ENCODE measurements around the gene C1QTNF2.
"Not testable (repeated sequence)": the region's sequence is repeated elsewhere in the genome, so short reads cannot be mapped to it uniquely, and the experiment has no call there.

C1QTNF2 gene

GRCh38 chr5:160339406-160340130 lies 30.9 kb downstream of the C1QTNF2 start:
- Histone ChIP-seq H2AK5ac (ENCODE audit: low read length) (no peak overlapping the region), H3K79me1 (ENCODE audit: low read length) (no peaks in the 10 kb centered on the region), H2BK5ac (ENCODE audit: low read length) (no peak overlapping the region), H2BK120ac (ENCODE audit: low read depth, low read length) (no peak overlapping the region), H3K9ac (ENCODE audit: low read length) (no peak overlapping the region), H3K27me3 (ENCODE audit: insufficient read depth, low read length, poor library complexity) (no peaks in the 10 kb centered on the region), H4K8ac (ENCODE audit: low read depth, low read length) (no peak overlapping the region), H4K5ac (ENCODE audit: low read length) (no peak overlapping the region), H2BK15ac (replicated peaks; ENCODE audit: low read depth) (no peak overlapping the region), H3K36me3 (ENCODE audit: control insufficient read depth, insufficient read depth, low read length) (no peaks in the 10 kb centered on the region), H3K18ac (ENCODE audit: low read length) (no peak overlapping the region), H3K4me2 (ENCODE audit: low read length) (no peak overlapping the region), H3K4me1 (ENCODE audit: control insufficient read depth, low read depth, low read length) (no peaks in the 10 kb centered on the region), H3K4ac (ENCODE audit: low read depth, low read length) (no peak overlapping the region), H3K23ac (ENCODE audit: low read length) (no peak overlapping the region), H3K79me2 (ENCODE audit: control insufficient read depth, insufficient read depth, low read length) (no peaks in the 10 kb centered on the region), H3K4me3 (ENCODE audit: low read length) (no peak overlapping the region), H3K56ac (ENCODE audit: low read length) (no peak overlapping the region), H3K27ac (ENCODE audit: low read depth, low read length) (no peak overlapping the region)
- WGBS (ENCODE audit: extremely low coverage, insufficient coverage, low lambda C conversion rate): 100% methylated on average over 1 of the region's 10 CpGs
- no peak for DNase-seq

- not testable (repeated sequence) for H4K8ac ChIP-seq (ENCODE audit: low read depth, low read length); H2BK15ac ChIP-seq (replicated peaks; ENCODE audit: low read depth); H3K27me3 ChIP-seq (ENCODE audit: insufficient read depth, low read length, poor library complexity); H3K23ac ChIP-seq (ENCODE audit: low read length); DNase-seq; H2BK120ac ChIP-seq (ENCODE audit: low read depth, low read length); H3K56ac ChIP-seq (ENCODE audit: low read length); H3K4ac ChIP-seq (ENCODE audit: low read depth, low read length); H3K18ac ChIP-seq (ENCODE audit: low read length); H3K9ac ChIP-seq (ENCODE audit: low read length); H2AK5ac ChIP-seq (ENCODE audit: low read length); H3K4me3 ChIP-seq (ENCODE audit: low read length); H2BK5ac ChIP-seq (ENCODE audit: low read length); H3K79me2 ChIP-seq (ENCODE audit: control insufficient read depth, insufficient read depth, low read length); H3K27ac ChIP-seq (ENCODE audit: low read depth, low read length); H4K5ac ChIP-seq (ENCODE audit: low read length); H3K36me3 ChIP-seq (ENCODE audit: control insufficient read depth, insufficient read depth, low read length); H3K4me2 ChIP-seq (ENCODE audit: low read length); H3K4me1 ChIP-seq (ENCODE audit: control insufficient read depth, low read depth, low read length); H3K79me1 ChIP-seq (ENCODE audit: low read length)
- no CpG with 5 or more reads among the region's 3 CpGs for WGBS (ENCODE audit: extremely low coverage, insufficient coverage, low lambda C conversion rate)
These were observed 35.7 kb downstream of the C1QTNF2 start for GRCh38 chr5:160334716-160335115.

GRCh38 chr5:160333721-160334120 lies 36.7 kb downstream of the C1QTNF2 start:
- Histone ChIP-seq H3K4me3 (ENCODE audit: low read length) (no peak overlapping the region), H3K36me3 (ENCODE audit: control insufficient read depth, insufficient read depth, low read length) (no peaks in the 10 kb centered on the region), H4K5ac (ENCODE audit: low read length) (no peak overlapping the region), H3K4me1 (ENCODE audit: control insufficient read depth, low read depth, low read length) (no peaks in the 10 kb centered on the region), H3K27ac (ENCODE audit: low read depth, low read length) (no peak overlapping the region), H2BK120ac (ENCODE audit: low read depth, low read length) (no peak overlapping the region), H2BK5ac (ENCODE audit: low read length) (no peak overlapping the region), H3K23ac (ENCODE audit: low read length) (peak overlapping the region; percentile 94), H3K27me3 (ENCODE audit: insufficient read depth, low read length, poor library complexity) (no peaks in the 10 kb centered on the region), H3K18ac (ENCODE audit: low read length) (no peak overlapping the region), H3K9ac (ENCODE audit: low read length) (no peak overlapping the region), H3K79me2 (ENCODE audit: control insufficient read depth, insufficient read depth, low read length) (no peaks in the 10 kb centered on the region), H3K56ac (ENCODE audit: low read length) (no peak overlapping the region), H3K79me1 (ENCODE audit: low read length) (no peaks in the 10 kb centered on the region), H2AK5ac (ENCODE audit: low read length) (no peak overlapping the region), H3K4me2 (ENCODE audit: low read length) (no peak overlapping the region), H3K4ac (ENCODE audit: low read depth, low read length) (no peak overlapping the region), H4K8ac (ENCODE audit: low read depth, low read length) (no peak overlapping the region), H2BK15ac (replicated peaks; ENCODE audit: low read depth) (no peak overlapping the region)
- no peak for DNase-seq
- WGBS (ENCODE audit: extremely low coverage, insufficient coverage, low lambda C conversion rate): no CpG with 5 or more reads among the region's 3 CpGs

GRCh38 chr5:160330212-160330611 lies 40.2 kb downstream of the C1QTNF2 start:
- H2AK5ac ChIP-seq (ENCODE audit: low read length): no peak overlapping the region
- no CpG with 5 or more reads among the region's 4 CpGs for WGBS (ENCODE audit: extremely low coverage, insufficient coverage, low lambda C conversion rate)

GRCh38 chr5:160327818-160328217 lies 42.6 kb downstream of the C1QTNF2 start:
- no peak overlapping the region for H2AK5ac ChIP-seq (ENCODE audit: low read length)
- no peak overlapping the region for H2BK15ac ChIP-seq (replicated peaks; ENCODE audit: low read depth)
- H3K23ac ChIP-seq (ENCODE audit: low read length): no peak overlapping the region
- no peak overlapping the region for H2BK5ac ChIP-seq (ENCODE audit: low read length)
- H3K36me3 ChIP-seq (ENCODE audit: control insufficient read depth, insufficient read depth, low read length): no peaks in the 10 kb centered on the region
- no CpG with 5 or more reads among the region's 6 CpGs for WGBS (ENCODE audit: extremely low coverage, insufficient coverage, low lambda C conversion rate)
- no peak overlapping the region for H3K4me3 ChIP-seq (ENCODE audit: low read length)
- no peak overlapping the region for H3K4me2 ChIP-seq (ENCODE audit: low read length)
- no peak overlapping the region for H3K18ac ChIP-seq (ENCODE audit: low read length)
- no peaks in the 10 kb centered on the region for H3K27me3 ChIP-seq (ENCODE audit: insufficient read depth, low read length, poor library complexity)
- H2BK120ac ChIP-seq (ENCODE audit: low read depth, low read length): no peak overlapping the region
- no peak for DNase-seq
- H3K9ac ChIP-seq (ENCODE audit: low read length): no peak overlapping the region
- no peaks in the 10 kb centered on the region for H3K79me2 ChIP-seq (ENCODE audit: control insufficient read depth, insufficient read depth, low read length)
- H4K8ac ChIP-seq (ENCODE audit: low read depth, low read length): no peak overlapping the region
- H4K5ac ChIP-seq (ENCODE audit: low read length): no peak overlapping the region
- no peak overlapping the region for H3K4ac ChIP-seq (ENCODE audit: low read depth, low read length)
- no peaks in the 10 kb centered on the region for H3K79me1 ChIP-seq (ENCODE audit: low read length)
- H3K56ac ChIP-seq (ENCODE audit: low read length): no peak overlapping the region
- no peaks in the 10 kb centered on the region for H3K4me1 ChIP-seq (ENCODE audit: control insufficient read depth, low read depth, low read length)
- no peak overlapping the region for H3K27ac ChIP-seq (ENCODE audit: low read depth, low read length)

More at GRCh38 chr5:160330212-160330611, 40.2 kb downstream of the C1QTNF2 start:
- Histone ChIP-seq H3K4ac (ENCODE audit: low read depth, low read length) (no peak overlapping the region), H3K4me3 (ENCODE audit: low read length) (no peak overlapping the region), H3K79me1 (ENCODE audit: low read length) (no peaks in the 10 kb centered on the region), H3K4me2 (ENCODE audit: low read length) (no peak overlapping the region), H3K18ac (ENCODE audit: low read length) (no peak overlapping the region), H3K27ac (ENCODE audit: low read depth, low read length) (no peak overlapping the region), H3K23ac (ENCODE audit: low read length) (no peak overlapping the region), H3K27me3 (ENCODE audit: insufficient read depth, low read length, poor library complexity) (no peaks in the 10 kb centered on the region), H4K8ac (ENCODE audit: low read depth, low read length) (no peak overlapping the region), H3K79me2 (ENCODE audit: control insufficient read depth, insufficient read depth, low read length) (no peaks in the 10 kb centered on the region), H4K5ac (ENCODE audit: low read length) (no peak overlapping the region), H3K56ac (ENCODE audit: low read length) (no peak overlapping the region), H3K36me3 (ENCODE audit: control insufficient read depth, insufficient read depth, low read length) (no peaks in the 10 kb centered on the region), H2BK120ac (ENCODE audit: low read depth, low read length) (no peak overlapping the region), H3K4me1 (ENCODE audit: control insufficient read depth, low read depth, low read length) (no peaks in the 10 kb centered on the region), H2BK5ac (ENCODE audit: low read length) (no peak overlapping the region), H3K9ac (ENCODE audit: low read length) (no peak overlapping the region), H2BK15ac (replicated peaks; ENCODE audit: low read depth) (no peak overlapping the region)
- no peak for DNase-seq

- Histone ChIP-seq H3K79me1 (ENCODE audit: low read length) (no peaks in the 10 kb centered on the region), H4K8ac (ENCODE audit: low read depth, low read length) (no peak overlapping the region), H4K5ac (ENCODE audit: low read length) (no peak overlapping the region), H3K79me2 (ENCODE audit: control insufficient read depth, insufficient read depth, low read length) (no peaks in the 10 kb centered on the region), H3K4me1 (ENCODE audit: control insufficient read depth, low read depth, low read length) (no peaks in the 10 kb centered on the region), H3K4me3 (ENCODE audit: low read length) (no peak overlapping the region), H2BK120ac (ENCODE audit: low read depth, low read length) (no peak overlapping the region), H3K27ac (ENCODE audit: low read depth, low read length) (no peak overlapping the region), H3K27me3 (ENCODE audit: insufficient read depth, low read length, poor library complexity) (no peaks in the 10 kb centered on the region), H3K18ac (ENCODE audit: low read length) (no peak overlapping the region), H3K4ac (ENCODE audit: low read depth, low read length) (no peak overlapping the region), H3K4me2 (ENCODE audit: low read length) (no peak overlapping the region), H3K36me3 (ENCODE audit: control insufficient read depth, insufficient read depth, low read length) (no peaks in the 10 kb centered on the region), H2AK5ac (ENCODE audit: low read length) (no peak overlapping the region), H3K56ac (ENCODE audit: low read length) (no peak overlapping the region), H3K23ac (ENCODE audit: low read length) (no peak overlapping the region), H2BK15ac (replicated peaks; ENCODE audit: low read depth) (no peak overlapping the region), H3K9ac (ENCODE audit: low read length) (no peak overlapping the region), H2BK5ac (ENCODE audit: low read length) (no peak overlapping the region)
- no peak for DNase-seq
- WGBS (ENCODE audit: extremely low coverage, insufficient coverage, low lambda C conversion rate): 100% methylated on average over 1 of the region's 2 CpGs
These were observed 43.4 kb downstream of the C1QTNF2 start for GRCh38 chr5:160326981-160327380.
